Ramos (cell line): ENCODE data around the gene SULT1C2.
"Not testable (repeated sequence)": the region's sequence is repeated elsewhere in the genome, so short reads cannot be mapped to it uniquely, and the experiment has no call there.

Experiments
- in situ Hi-C: fragments of 300-500 bp; cut with MboI; formaldehyde crosslinking; loops from one replicate; pipeline ENCODE4 v1.14.3; 2022; ENCODE audit warnings: low sequenced_read_pairs; ENCODE audit not compliant: unreplicated experiment

The SULT1C2 gene

DNA sequence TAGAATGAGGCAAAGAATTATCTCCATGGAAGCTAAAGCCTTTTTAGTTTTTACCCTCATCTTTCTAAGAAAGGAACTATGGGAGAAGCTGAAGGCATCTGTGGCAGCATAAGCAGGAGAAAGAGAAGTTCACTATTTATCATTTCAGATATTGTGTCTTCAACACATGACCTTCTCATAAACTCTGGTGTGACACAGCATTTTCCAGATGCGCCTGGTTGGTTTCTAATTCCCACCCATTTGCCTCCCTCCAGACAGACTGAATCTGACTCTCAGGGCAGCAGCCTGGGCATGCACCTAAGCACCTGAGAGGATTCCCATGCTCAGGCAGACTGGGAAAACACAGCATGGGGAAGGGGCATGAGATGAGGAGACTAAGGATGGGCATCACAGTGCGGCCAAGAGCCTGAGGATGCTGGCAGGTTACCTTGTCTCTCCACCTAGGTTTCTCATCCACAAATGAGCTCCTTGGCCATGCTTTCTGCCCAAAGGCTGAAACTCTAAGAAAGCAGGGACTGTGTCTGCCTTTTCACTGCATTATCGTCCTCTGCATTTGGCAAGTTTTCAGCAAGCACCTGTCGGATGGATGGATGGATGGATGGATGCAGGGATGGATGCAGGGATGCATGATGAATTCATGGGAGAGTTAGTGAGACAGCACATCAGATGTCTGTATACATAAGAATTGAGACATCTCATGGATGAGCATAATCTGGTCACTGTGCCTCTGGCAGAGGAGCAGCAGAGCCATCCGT lies 60.3 kb downstream of the SULT1C2 start:
- in situ Hi-C loops = no loop called here

DNA sequence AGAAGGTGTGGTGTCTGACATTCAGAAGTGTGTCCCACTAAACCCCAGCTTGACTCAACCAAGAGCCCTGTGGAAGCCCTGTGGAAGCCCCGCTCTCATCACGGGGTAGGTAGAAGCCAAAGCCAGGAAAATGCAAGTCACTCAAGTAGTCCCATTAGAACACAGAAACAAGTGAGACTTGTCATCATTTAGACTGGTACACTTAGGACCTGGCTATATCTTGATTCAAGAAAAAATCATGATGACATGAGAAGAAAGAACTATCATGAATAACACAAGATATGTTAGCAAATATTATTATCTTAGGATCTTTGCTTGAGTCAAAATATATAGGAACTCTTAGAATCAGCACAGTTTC lies 60.9 kb downstream of the SULT1C2 start:
- in situ Hi-C loops = no loop called here

DNA sequence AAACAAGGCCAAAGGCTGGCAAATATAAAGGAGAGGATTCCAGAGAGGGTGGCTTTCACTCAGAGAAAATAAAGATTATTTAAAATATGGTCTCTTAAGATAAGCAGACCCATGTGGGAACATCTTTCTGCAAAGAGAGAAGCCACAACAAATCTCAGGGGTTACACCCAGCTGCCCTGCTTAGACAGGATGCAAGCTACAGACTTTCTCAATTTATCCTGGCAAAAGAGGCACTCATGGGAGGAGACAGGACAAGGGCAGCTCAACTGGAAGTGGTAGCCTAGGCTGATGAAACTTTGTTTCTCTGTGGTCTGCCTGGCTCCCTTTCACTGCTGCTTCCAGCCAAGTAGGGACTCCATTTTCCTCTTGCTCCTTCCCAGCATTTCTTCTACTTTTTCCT lies 63.2 kb downstream of the SULT1C2 start:
- in situ Hi-C loops = no loop called here

DNA sequence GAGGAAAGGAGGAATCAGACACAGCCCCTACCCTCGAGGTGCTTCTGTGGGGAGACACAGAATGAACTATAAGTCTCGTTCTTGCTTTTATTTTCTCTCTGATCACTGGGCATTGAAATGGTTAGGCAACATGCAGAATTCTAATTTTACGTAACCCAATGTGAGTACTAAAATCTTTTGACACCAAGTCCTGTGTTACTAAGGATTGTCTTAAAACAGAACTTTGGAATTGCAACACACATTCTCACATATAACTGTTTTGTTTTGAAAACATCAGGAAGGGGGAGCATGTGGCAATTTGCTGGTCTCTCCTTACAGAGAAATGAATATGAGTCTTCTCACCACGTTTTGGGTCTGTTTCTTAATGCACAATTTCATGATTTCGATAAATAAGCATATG lies 65.4 kb downstream of the SULT1C2 start:
- in situ Hi-C loops = no loop called here

DNA sequence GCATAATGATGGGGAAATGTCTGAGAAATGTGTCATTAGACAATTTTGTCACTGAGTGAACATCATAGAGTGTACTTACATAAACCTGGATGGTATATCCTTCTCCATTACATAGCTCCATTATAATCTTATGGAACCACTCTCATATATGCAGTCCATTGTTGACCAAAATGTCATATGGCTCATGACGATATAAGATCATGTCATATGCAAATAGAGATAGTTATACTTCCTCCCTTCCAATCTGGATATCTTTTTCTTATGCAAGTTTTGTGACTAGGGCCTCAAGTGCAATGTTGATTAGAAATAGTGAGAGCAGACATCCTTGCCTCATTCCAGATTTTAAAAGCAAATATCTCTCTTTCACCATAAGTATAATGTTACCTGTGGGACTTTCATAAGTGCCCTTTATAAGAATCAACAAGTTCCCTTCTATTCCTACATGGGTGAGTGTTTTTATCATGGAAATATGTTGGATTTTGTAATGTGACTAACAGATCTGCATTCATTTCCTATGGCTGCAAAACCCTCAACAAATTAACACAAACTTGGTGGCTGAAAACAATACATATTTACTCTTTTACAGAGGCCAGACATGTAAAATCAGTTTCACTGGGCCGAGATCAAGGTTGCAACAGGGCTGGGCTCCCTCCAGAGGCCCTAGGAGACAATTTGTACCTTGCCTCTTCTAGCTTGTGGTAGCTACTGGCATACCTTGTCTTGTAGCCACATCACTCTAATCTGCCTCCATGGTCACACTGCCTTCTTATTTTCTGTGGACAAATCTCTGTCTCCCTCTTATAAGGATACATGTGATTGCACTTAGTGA lies 67.4 kb downstream of the SULT1C2 start:
- in situ Hi-C loops = no loop called here

DNA sequence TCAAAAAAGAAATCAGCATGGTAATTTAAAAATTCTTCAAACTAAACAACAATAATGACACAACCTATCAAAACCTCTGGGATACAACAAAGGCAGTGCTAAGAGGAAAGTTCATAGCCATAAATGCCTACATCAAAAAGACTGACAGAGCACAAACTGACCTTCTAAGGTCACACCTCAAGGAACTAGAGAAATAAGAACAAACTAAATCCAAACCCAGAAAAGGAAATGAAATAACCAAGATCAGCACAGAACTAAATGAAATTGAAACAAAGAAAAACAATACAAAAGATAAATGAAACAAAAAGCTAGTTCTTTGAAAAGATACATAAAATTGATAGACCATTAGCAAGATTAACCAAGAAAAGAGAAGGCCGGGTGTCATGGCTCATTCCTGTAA lies 70.6 kb downstream of the SULT1C2 start:
- in situ Hi-C loops = not testable (repeated sequence)
